DMS79 (cell line): ENCODE data around the gene HSD11B1L.
"Not testable (repeated sequence)": the region's sequence is repeated elsewhere in the genome, so short reads cannot be mapped to it uniquely, and the experiment has no call there.

Experiments used
- DNase-seq: peaks from one replicate; lab custom pipeline; 2025; lab: John Stamatoyannopoulos, UW

The HSD11B1L gene

GRCh38 chr19:5733172-5733571, 52.3 kb downstream of the HSD11B1L start:
- not testable (repeated sequence) for DNase-seq
